ENCODE measurements around the gene GH2. TPM values are rescaled to one million over a fixed set of nuclear protein-coding genes. Genes with fewer than 3 reads are reported as not detected.

GH2 gene
- total and polyA plus RNA-seq, 2 donors (not counting 3 experiments of a cell fraction or from before 2014, with no cell fraction given): not detected

DNA sequence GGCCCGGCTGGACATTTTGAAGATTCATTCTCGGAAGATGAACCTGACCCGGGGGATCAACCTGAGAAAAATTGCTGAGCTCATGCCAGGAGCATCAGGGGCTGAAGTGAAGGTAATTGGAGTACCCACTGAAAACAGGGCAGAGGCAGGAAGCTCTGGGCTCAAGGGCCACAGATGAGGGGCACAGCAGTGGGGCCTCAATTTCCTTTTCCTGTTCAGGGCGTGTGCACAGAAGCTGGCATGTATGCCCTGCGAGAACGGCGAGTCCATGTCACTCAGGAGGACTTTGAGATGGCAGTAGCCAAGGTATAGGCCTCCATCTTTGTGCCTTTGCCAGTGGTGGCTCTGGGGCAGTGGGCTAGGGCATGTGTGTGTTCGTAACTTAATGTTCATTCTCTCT is 50.2 kb downstream of the GH2 start:
- Histone ChIP-seq H3K27me3 (ENCODE audit: control insufficient read depth in 2 of 2, insufficient read depth in 2 of 2, low read length in 2 of 2) (no peaks in the 10 kb centered on the region), H3K4me3 (replicated peaks in 1 of 3; ENCODE audit: insufficient read depth in 1 of 3, low read depth in 1 of 3, low read length in 3 of 3) (no peak overlapping the region), H3K36me3 (ENCODE audit: control insufficient read depth in 2 of 2, extremely low read depth in 1 of 2, insufficient read depth in 2 of 2, low read length in 2 of 2) (peaks cover 29 to 58% of the 10 kb centered on the region in 2 experiments), H3K27ac (ENCODE audit: insufficient read depth, low read depth, low read length) (no peak overlapping the region), H3K9ac (replicated peaks; ENCODE audit: extremely low read depth, insufficient read depth, low read length) (no peak overlapping the region), H3K9me3 (replicated peaks; ENCODE audit: control insufficient read depth, insufficient read depth, low read length) (no peaks in the 10 kb centered on the region), H2AFZ (ENCODE audit: low read depth, low read length) (no peak overlapping the region), H3K79me2 (ENCODE audit: control insufficient read depth, insufficient read depth, low read length) (peaks cover 26% of the 10 kb centered on the region), H4K20me1 (replicated peaks; ENCODE audit: control insufficient read depth, extremely low read depth, insufficient read depth, low read length) (no peaks in the 10 kb centered on the region), H3K4me1 (ENCODE audit: control insufficient read depth, extremely low read depth, insufficient read depth, low read length) (peaks cover 12% of the 10 kb centered on the region), H3K4me2 (ENCODE audit: insufficient read depth, low read length) (no peak overlapping the region), H3K9me1 (replicated peaks; ENCODE audit: control insufficient read depth, extremely low read depth, insufficient read depth, low read length) (no peaks in the 10 kb centered on the region)
- ChIA-PET CTCF (interaction anchor here (1.0 to 1.6 kb wide), 2 partner anchors 17 to 29 kb away, joined by 3 to 6 read pairs; no protein-coding TSS in a partner anchor), POLR2A (no interaction called here)
- DNase-seq (ENCODE audit: low read depth, low spot score) (no peak), FAIRE-seq (no peak)
- intact Hi-C loops (cut with micrococcal nuclease) (no loop called here), dilution Hi-C loops (cut with MboI; ENCODE audit: extremely low pct_ligation_motif_present, low sequenced_read_pairs) (no loop called here)
- TF ChIP-seq JUN (IDR thresholded peaks at IDR 0.05; ENCODE audit: borderline replicate concordance, insufficient read depth, insufficient read length, low read depth) (no peak), EZH2 (IDR thresholded peaks at IDR 0.05; ENCODE audit: borderline replicate concordance, low read depth, low read length, severe bottlenecking) (no peak), FOS (IDR thresholded peaks at IDR 0.05; ENCODE audit: borderline replicate concordance, insufficient read depth, low read length) (no peak), POLR2AphosphoS5 (IDR thresholded peaks at IDR 0.05; ENCODE audit: insufficient read depth, low read depth, low read length) (no peak), POLR2A (IDR thresholded peaks at IDR 0.05; ENCODE audit: low read depth, low read length) (no peak), MYC (IDR thresholded peaks at IDR 0.05; ENCODE audit: low read depth, low read length) (no peak), GATA2 (IDR thresholded peaks at IDR 0.05; ENCODE audit: insufficient read depth, insufficient read length, low read depth, low read length) (no peak)
- TF ChIP-seq, protein P1, sequence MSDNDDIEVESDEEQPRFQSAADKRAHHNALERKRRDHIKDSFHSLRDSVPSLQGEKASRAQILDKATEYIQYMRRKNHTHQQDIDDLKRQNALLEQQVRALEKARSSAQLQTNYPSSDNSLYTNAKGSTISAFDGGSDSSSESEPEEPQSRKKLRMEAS (IDR thresholded peaks at IDR 0.05; ENCODE audit: insufficient read depth, insufficient read length): no peak
- TF ChIP-seq, protein P2, sequence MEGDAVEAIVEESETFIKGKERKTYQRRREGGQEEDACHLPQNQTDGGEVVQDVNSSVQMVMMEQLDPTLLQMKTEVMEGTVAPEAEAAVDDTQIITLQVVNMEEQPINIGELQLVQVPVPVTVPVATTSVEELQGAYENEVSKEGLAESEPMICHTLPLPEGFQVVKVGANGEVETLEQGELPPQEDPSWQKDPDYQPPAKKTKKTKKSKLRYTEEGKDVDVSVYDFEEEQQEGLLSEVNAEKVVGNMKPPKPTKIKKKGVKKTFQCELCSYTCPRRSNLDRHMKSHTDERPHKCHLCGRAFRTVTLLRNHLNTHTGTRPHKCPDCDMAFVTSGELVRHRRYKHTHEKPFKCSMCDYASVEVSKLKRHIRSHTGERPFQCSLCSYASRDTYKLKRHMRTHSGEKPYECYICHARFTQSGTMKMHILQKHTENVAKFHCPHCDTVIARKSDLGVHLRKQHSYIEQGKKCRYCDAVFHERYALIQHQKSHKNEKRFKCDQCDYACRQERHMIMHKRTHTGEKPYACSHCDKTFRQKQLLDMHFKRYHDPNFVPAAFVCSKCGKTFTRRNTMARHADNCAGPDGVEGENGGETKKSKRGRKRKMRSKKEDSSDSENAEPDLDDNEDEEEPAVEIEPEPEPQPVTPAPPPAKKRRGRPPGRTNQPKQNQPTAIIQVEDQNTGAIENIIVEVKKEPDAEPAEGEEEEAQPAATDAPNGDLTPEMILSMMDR (IDR thresholded peaks at IDR 0.05; ENCODE audit: extremely low read depth in 1 of 2, insufficient read depth in 1 of 2, low read depth in 1 of 2, low read length in 2 of 2): no peak
- no TSS peak for BruUV-seq (replicated peaks)
